Endodermal cell (in vitro differentiated cells): ENCODE measurements around the gene MATR3. TPM values are rescaled to one million over a fixed set of nuclear protein-coding genes. Genes with fewer than 3 reads are reported as not detected.

Experiments used
- DNase-seq: peaks from one replicate; pipeline ENCODE4 v3.0.0-alpha.2; 2017
- H3K27ac ChIP-seq: 2 replicates; pipeline ENCODE4 v1.5.1; 2013; ENCODE audit warnings: mild to moderate bottlenecking, low read depth, low read length, moderate library complexity
- H3K27me3 ChIP-seq: 2 replicates; pipeline ENCODE4 v1.6.1; 2013; ENCODE audit warnings: mild to moderate bottlenecking, low read length, moderate library complexity; ENCODE audit not compliant: insufficient read depth, control insufficient read depth, poor library complexity, severe bottlenecking
- H3K36me3 ChIP-seq: 2 replicates; pipeline ENCODE4 v1.7.0; 2013; ENCODE audit warnings: mild to moderate bottlenecking, low read length, moderate library complexity; ENCODE audit not compliant: control insufficient read depth, insufficient read depth
- H3K4me1 ChIP-seq: one replicate; pipeline ENCODE4 v1.7.0; 2013; ENCODE audit warnings: low read length; ENCODE audit not compliant: control insufficient read depth, insufficient read depth
- H3K4me3 ChIP-seq: 2 replicates; pipeline ENCODE4 v1.5.1; 2013; ENCODE audit warnings: mild to moderate bottlenecking, low read length, moderate library complexity
- H3K9ac ChIP-seq: 2 replicates; pipeline ENCODE4 v1.6.1; 2013; ENCODE audit warnings: mild to moderate bottlenecking, low read length, moderate library complexity; ENCODE audit not compliant: poor library complexity, severe bottlenecking; ENCODE audit errors: extremely low read depth
- H3K9me3 ChIP-seq: 2 replicates; pipeline ENCODE4 v1.6.1; 2013; ENCODE audit warnings: mild to moderate bottlenecking, low read length, moderate library complexity; ENCODE audit not compliant: control insufficient read depth
- H3K27ac Mint-ChIP-seq: 2 replicates; pipeline ENCODE4 v1.8.0; 2020; ENCODE audit warnings: mixed read lengths
- H3K27me3 Mint-ChIP-seq: 2 replicates; pipeline ENCODE4 v1.8.0; 2021; ENCODE audit warnings: mild to moderate bottlenecking, mixed read lengths; ENCODE audit not compliant: insufficient read depth
- H3K36me3 Mint-ChIP-seq: 2 replicates; pipeline ENCODE4 v1.8.0; 2020; ENCODE audit warnings: low read depth, mixed read lengths
- H3K4me1 Mint-ChIP-seq: 2 replicates; pipeline ENCODE4 v1.8.0; 2020; ENCODE audit warnings: mixed read lengths
- H3K4me3 Mint-ChIP-seq: 2 replicates; pipeline ENCODE4 v1.8.0; 2020; ENCODE audit warnings: mild to moderate bottlenecking, moderate library complexity, mixed read lengths
- H3K9me3 Mint-ChIP-seq: 2 replicates; pipeline ENCODE4 v1.8.0; 2020; ENCODE audit warnings: mild to moderate bottlenecking, mixed read lengths
- whole genome bisulfite sequencing, 2 experiments: methylation state at CpG; one replicate each; pipeline versions ENCODE4 v1.1.5 to v1.1.7; 2013; ENCODE audit warnings: missing lambda C conversion rate in 2 of 2, mixed read lengths in 1 of 2; ENCODE audit not compliant: insufficient coverage in 1 of 2, insufficient read length in 1 of 2; 5-methylcytosine and 5-hydroxymethylcytosine counted together
- total RNA-seq, 2 donors: library from RNA; stranded (reverse); fragmentation: NEBNext Ultra II Directional in 1 of 2; extraction: Animal tissue kit (Norgen Biotek cat#: 25700) in 1 of 2; gene quantifications; 2 replicates in 1 of 2; 3 replicates in 1 of 2; pipeline ENCODE4 v1.2.1, GENCODE V29; 2021
- TF ChIP-seq, protein P1 (sequence below): fragments of 200-600 bp; sonication (generic); conservative IDR thresholded peaks from 2 replicates; pipeline ENCODE4 v1.5.0; 2021; ENCODE audit warnings: antibody characterized with exemption, mild to moderate bottlenecking

MATR3 gene
- total RNA-seq, 2 donors from 2014 or later: 250 to 279 TPM

DNA sequence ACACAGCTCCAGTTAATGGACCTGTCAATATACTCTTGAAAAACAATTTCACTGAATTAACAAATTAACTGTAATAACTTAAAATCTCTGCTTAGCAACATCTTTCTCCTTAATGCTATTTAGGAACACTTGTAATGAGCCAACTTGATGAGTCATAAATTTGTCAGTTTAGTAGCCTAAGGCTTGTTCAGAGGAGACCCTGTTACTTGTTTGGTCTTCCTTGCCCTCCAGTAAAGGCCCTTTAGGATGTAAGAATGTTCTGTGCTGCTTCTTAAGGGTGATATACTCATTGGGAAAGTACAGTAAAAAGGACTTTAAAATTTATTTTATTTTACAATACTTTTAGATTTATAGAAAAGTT is 11.4 kb upstream of the MATR3 start:
- Mint-ChIP-seq H3K4me1 (peaks cover 52% of the 10 kb centered on the region), H3K4me3 (peak overlapping the region; percentile 20), H3K27ac (peak overlapping the region; percentile 36), H3K36me3 (peaks cover 65% of the 10 kb centered on the region), H3K27me3 (no peaks in the 10 kb centered on the region), H3K9me3 (no peaks in the 10 kb centered on the region)
- H3K4me3 ChIP-seq: peak overlapping the region; percentile 56
- H3K9ac ChIP-seq: no peak overlapping the region
- peaks cover 32% of the 10 kb centered on the region for H3K4me1 ChIP-seq
- H3K36me3 ChIP-seq: peaks cover 81% of the 10 kb centered on the region
- peak; percentile 13 for DNase-seq
- H3K27ac ChIP-seq: no peak overlapping the region
- no peaks in the 10 kb centered on the region for H3K9me3 ChIP-seq
- TF ChIP-seq, protein P1, sequence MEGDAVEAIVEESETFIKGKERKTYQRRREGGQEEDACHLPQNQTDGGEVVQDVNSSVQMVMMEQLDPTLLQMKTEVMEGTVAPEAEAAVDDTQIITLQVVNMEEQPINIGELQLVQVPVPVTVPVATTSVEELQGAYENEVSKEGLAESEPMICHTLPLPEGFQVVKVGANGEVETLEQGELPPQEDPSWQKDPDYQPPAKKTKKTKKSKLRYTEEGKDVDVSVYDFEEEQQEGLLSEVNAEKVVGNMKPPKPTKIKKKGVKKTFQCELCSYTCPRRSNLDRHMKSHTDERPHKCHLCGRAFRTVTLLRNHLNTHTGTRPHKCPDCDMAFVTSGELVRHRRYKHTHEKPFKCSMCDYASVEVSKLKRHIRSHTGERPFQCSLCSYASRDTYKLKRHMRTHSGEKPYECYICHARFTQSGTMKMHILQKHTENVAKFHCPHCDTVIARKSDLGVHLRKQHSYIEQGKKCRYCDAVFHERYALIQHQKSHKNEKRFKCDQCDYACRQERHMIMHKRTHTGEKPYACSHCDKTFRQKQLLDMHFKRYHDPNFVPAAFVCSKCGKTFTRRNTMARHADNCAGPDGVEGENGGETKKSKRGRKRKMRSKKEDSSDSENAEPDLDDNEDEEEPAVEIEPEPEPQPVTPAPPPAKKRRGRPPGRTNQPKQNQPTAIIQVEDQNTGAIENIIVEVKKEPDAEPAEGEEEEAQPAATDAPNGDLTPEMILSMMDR: no peak
- H3K27me3 ChIP-seq: no peaks in the 10 kb centered on the region

DNA sequence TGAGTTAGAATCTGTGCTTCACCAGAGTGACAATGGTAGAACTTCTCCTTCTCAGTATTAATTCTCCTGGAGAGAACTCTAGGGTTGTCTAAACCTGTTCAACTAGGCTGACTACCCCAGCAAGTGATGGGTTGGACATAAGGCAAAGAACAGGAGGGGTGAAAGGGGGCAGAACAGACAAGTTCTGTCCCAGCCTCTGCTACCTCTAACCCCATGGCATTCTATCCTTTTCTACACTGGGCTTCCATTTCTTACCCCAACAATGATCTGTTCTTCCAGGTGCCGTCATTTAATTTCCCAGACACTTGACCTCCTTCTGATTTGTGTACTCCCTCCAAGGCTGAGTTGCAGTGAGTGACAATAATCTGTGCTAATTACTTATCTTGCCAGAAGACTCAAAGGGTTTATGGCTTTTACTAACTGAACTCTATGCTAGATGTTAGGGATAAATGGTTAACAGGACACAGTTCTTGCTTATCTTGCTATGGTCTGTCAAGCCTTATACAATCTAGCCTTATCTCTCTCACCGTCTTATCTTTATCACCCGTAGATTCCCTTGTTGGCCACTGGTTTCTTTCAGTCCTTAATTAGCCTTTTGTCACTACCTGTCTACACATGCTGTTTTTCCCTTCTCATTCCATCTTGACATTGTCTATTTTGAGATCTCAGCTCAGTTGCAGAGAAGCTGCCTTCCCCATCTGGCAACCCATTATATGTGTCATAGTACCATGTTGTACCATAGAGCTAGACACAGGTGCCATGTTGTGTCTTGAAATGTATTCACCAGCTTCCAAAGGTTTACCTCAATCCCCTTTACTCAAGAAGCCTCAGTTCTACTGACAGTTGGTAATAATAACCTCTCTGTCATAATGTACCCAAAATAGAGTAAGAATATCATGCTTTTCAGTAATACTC is 10.0 kb upstream of the MATR3 start:
- WGBS, 2 experiments: 7 to 33% methylated on average over 2 of the region's 3 CpGs
- Histone ChIP-seq H3K36me3 (peaks cover 75% of the 10 kb centered on the region), H3K4me1 (peaks cover 28% of the 10 kb centered on the region), H3K27me3 (no peaks in the 10 kb centered on the region), H3K9ac (no peak overlapping the region), H3K4me3 (peak overlapping the region; percentile 56), H3K9me3 (no peaks in the 10 kb centered on the region), H3K27ac (no peak overlapping the region)
- Mint-ChIP-seq H3K4me1 (peaks cover 44% of the 10 kb centered on the region), H3K36me3 (peaks cover 62% of the 10 kb centered on the region), H3K9me3 (no peaks in the 10 kb centered on the region), H3K4me3 (peak overlapping the region; percentile 14), H3K27ac (peak overlapping the region; percentile 80), H3K27me3 (no peaks in the 10 kb centered on the region)
- TF ChIP-seq, protein P1: peak; percentile 19
- DNase-seq: peak; percentile 47

DNA sequence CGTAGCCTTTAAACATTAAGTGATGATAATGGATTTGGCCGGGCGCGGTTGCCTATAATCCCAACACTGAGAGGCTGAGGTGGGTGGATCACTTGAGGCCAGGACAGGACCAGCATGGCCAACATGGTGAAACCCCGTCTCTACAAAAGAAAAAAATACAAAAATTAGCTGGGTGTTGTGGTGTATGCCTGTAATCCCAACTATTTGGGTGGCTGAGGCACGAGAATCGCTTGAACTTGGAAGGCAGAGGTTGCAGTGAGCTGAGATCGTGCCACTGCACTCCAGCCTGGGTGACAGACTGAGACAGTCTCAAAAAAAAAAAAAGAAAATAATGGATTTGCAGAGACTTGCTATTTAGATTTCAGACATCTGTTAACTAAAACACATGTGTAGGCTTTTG is 9.2 kb upstream of the MATR3 start:
- Mint-ChIP-seq H3K27me3 (no peaks in the 10 kb centered on the region), H3K27ac (no peak overlapping the region), H3K36me3 (peaks cover 55% of the 10 kb centered on the region), H3K4me1 (peaks cover 38% of the 10 kb centered on the region), H3K4me3 (no peak overlapping the region), H3K9me3 (no peaks in the 10 kb centered on the region)
- 93 to 94% methylated on average over 7 to 8 of the region's 8 CpGs for WGBS, 2 experiments
- Histone ChIP-seq H3K4me1 (peaks cover 28% of the 10 kb centered on the region), H3K36me3 (peaks cover 67% of the 10 kb centered on the region), H3K27ac (no peak overlapping the region), H3K9me3 (no peaks in the 10 kb centered on the region), H3K9ac (no peak overlapping the region), H3K4me3 (peak overlapping the region; percentile 56), H3K27me3 (no peaks in the 10 kb centered on the region)
- TF ChIP-seq, protein P1: no peak
- DNase-seq: peak; percentile 31
